CD4-positive, alpha-beta T cell treated with Interleukin-10 for 1 hour (primary cell): ENCODE results near the gene GATA1.

Experiments used
- DNase-seq: peaks from one replicate; pipeline ENCODE4 v3.0.0-alpha.2; 2020

The GATA1 gene

GRCh38 chrX:48786341-48786800 is at the start of gene GATA1:
GATA1 (plus strand) TSS chrX:48786590; CDS start chrX:48791110, 4,520 bp downstream.
- no peak for DNase-seq

- no peak for DNase-seq
Observed at GRCh38 chrX:48736878-48737212, 49.5 kb upstream of the GATA1 start.

DNA sequence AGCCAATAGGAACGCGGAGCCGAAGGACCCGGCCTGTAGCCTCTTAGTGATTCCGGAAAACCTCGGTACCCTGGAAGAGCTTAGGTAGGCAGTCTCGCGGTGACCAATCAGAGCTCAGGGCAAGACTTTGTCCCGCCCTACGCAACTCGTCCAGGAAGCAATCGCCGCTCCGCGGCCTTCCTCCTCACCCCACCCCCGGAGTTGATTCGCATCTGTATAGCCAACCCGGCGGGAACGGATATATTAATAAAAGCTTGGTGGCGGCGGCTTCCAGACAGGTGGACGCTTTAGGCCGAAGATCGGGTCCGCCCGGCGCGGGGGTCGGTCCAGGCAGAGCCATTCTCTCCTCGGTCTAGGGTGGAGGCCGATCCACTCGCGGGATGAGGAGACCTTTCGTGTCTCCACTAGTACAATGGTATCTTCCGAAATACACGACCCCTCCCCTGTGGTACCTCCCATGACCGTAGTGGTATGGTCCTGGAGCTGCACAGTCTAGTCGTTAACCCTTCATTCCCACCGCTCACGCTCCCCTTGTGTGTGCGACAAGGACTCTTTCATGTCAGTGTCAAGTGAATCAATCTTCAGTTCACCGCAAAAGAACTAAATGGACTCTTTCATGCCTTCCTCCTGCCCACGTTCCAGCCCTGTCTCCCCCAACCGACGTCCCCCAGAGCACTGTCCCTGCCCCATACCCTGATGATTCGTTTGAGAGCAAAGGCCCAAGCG is 49.0 kb upstream of the GATA1 start:
- peak; percentile 94 for DNase-seq

DNA sequence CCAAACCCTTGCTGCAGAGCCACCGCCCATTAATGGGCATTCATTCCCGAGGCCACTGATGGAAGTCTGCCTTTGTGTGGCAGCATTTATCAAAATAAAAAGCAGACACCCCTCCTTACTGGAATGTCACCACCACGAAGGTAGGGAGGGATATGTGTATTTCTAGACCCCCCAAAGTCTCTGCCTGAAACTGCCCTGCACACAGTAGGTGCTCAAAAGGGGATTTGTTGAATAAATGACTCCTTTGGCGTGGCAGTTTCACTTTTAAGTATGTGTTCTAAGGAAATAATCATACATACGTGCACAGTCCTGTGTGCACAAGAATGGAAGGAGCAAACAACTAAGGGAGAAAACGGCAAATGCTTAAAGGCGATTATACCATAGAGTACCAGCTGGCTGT is 48.5 kb upstream of the GATA1 start:
- DNase-seq: no peak

DNA sequence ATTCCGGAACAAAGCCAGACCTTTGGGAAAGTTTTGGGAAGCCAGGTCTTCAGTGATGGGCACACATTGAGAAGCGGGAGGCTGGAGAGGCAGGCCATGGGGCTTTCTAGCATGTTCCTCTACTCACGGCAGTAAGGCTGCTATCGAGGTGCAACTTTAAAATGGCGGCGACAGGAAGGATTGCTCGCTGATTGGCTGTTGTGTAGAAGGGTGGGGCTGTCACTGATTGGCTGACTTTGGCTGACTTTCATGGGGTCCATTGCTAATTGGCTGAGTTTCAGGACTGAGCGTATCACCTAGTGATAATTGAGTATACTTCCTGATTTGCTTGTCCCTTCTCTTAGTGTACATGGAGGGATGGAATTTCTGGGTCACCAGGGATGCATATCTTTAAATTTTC is 44.6 kb upstream of the GATA1 start:
- DNase-seq: no peak

GRCh38 chrX:48745222-48745621 is 41.2 kb upstream of the GATA1 start:
- no peak for DNase-seq

- DNase-seq: no peak
Observed at GRCh38 chrX:48747415-48748016, 38.9 kb upstream of the GATA1 start.

DNA sequence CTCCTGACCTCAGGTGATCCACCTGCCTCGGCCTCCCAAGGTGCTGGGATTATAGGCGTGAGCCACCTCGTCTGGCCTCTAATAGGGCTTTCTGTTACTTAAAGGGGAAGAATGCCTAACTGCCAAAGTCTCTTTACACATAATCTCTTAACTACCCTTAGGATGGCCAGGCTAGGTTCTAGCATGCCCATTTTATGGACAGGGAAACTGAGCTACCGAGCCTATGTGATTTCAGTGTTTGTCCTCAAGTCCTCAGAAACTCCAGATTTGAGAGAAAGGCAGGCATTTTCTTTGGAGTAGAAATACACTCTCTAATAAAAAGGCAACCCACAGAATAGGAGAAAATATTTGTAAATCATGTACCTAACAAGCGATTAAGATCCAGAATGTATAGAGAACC is 37.2 kb upstream of the GATA1 start:
- DNase-seq: no peak

GRCh38 chrX:48751343-48751742 is 35.0 kb upstream of the GATA1 start:
- DNase-seq: no peak

- no peak for DNase-seq
Observed at GRCh38 chrX:48752498-48752897, 33.9 kb upstream of the GATA1 start.

DNA sequence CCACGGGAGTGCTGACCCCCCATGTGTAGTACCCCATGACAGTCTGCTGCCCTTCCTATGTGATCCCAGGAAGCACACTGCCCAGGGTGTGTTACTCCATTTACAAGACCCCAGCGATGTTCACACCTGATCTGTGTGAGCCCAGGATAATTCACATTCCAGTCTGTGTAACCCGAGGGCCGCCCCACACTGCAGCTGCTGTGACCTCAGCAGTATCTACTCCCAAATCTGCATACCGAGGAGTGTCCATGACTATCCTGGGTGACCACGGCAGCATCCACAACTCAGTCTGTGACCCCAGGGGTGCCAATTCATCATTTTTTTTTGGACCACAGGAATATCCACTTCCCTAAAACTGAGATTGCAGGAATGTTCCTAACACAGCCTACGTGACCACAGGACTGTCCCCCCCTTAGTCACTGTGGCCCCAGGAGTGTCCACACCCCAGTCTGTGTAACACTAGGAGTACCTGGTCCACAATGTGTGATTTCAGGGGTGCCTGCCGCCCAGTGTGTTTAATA is 32.6 kb upstream of the GATA1 start:
- DNase-seq: no peak

DNA sequence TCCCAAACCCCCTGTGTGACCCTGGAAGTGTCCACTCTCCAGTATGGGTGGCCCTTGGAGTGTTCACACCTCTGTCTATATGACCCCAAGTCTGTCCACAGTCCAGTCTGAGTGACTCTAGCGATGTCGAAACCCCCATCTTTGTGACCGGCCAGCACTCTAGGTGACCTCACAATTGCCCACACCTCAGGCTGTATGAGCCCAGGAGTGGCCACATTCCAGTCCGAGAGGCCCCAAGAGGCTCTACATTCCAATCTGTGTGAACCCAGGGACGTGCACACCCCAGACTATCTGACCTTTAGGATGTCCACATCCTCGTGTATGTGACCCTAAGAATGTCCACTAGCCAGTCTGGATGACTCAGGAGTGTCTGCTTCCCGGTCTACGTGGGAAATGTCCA is 32.2 kb upstream of the GATA1 start:
- DNase-seq: no peak

- peak; percentile 0 for DNase-seq
Observed at GRCh38 chrX:48761674-48762471, 24.5 kb upstream of the GATA1 start, which contains the start of gene GLOD5. GLOD5 (plus strand) TSS chrX:48761747; CDS start chrX:48761791, 44 bp downstream.

DNA sequence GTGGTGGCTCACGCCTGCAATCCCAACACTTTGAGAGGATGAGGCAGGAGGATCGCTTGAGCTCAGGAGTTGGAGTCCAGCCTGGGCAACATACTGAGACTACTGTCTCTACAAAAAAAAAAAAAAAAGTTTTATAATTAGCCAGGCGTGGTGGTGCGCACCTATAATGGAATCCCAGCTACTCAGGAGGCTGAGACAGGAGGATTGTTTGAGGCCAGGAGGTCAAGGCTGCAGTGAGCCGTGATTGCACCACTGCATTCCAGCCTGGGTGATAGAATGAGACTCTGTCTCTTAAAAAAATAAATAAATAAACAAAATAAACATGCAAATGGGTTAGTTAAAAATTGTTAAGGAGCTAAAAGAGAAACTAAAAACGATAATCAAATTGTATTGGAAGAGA is 17.2 kb upstream of the GATA1 start:
- DNase-seq: no peak

DNA sequence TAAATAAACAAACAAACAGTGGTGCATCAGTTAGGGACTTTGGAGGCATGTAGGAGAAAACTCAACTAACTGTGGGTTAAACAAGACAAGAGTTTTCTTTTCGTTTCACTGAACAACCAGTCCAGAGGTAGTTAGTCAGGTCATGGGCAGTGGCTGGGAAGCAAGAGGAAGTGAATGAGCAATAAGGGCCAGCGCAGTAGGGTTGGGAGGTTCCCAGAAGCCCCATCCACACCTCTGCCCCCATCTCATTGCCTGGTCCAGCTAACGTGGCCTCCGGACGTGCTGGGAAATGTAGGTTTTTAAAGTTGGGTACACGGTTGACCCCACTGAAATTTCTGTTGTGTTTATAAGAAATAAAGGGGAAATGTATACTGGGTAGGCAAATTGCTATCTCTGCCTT is 16.1 kb upstream of the GATA1 start:
- no peak for DNase-seq

DNA sequence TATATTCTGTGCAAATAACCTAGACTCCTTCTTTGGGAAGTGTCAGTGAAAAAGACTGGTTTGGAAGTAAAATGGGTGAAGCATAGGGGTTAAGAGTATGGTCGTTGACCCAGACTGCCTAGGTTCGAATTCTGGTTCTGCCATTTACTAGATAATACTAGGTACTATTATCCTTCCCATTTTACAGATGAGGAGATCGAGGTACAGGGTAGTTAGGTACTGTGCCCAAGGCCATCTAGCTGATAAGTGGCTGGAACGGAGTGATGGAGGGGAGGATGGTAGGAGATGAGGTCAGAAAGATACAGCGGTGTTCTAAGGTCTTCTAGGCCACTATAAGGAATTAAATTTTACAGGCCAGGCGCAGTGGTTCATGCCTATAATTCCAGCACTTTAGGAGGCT is 13.8 kb upstream of the GATA1 start:
- DNase-seq: no peak

DNA sequence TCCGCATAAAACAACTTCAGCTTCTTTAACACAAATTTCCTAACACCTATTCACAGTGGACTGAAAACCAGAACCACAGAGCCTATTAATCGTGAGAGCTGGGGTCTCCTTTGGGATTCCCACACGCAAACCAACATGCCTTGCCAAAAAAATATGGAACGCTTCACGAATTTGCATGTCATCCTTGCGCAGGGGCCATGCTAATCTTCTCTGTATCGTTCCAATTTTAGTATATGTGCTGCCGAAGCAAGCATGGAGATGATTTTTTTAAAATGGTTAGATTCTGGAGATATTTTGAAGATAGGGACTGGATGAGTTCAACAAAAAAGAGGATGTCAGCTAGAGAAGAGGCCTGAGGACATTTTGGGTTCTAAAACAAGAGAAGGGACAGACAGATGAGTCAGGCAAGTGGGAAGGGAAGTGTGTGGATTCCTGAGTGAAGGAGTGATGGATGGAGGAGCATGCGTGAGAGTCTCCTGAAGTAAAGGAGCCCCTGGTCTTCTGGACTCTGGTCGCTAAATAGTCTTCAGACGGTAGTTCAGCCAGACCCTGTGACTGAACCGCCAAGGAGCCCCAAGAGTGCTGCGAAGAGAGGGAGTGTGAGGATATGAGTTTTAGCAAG is 9.5 kb upstream of the GATA1 start:
- no peak for DNase-seq

GRCh38 chrX:48779399-48779798 is 7.0 kb upstream of the GATA1 start:
- no peak for DNase-seq

DNA sequence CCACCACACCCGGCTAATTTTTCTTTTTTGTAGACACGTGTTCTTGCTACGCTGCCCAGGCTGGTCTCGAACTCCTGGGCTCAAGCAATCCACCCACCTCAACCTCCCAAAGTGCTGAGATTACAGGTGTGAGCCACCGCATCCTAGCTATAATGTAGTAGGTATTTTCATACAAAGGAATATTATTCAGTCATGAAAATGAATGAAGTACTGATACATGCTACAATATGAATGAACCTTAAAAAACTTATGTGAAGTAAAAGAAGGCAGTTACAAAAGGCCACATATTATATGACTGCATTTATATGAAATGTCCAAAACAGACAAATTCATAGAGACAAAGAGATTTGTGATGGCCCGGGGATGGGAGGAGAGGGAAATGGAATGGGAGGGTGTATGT is 4.7 kb upstream of the GATA1 start:
- DNase-seq: no peak

GRCh38 chrX:48782216-48782615 is 4.2 kb upstream of the GATA1 start:
- no peak for DNase-seq

DNA sequence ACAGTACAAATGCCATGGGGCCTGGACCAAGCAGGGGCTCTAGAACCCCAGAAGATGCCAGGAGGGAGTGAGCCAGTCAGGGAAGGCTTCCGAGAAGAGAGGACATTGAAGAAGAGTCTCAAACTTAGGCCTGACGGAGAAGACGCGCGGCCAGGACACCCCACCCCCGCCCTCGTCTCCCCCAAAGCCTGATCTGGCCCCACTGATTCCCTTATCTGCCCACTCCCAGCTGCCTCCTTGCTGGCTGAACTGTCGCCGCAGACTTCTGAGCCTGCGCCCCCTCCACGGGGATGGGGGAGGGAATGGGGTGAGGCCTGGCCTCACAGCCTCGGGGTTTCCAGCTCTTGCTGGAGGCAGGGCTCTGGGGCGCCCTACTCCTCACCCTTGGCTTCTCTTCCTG is 3.6 kb upstream of the GATA1 start:
- DNase-seq: no peak

- no peak for DNase-seq
Observed at GRCh38 chrX:48784726-48785125, 1.7 kb upstream of the GATA1 start.

- no peak for DNase-seq
Observed at GRCh38 chrX:48785186-48785539, 1.2 kb upstream of the GATA1 start.
